ENCODE measurements around the gene HDAC1. TPM values are rescaled to one million over a fixed set of nuclear protein-coding genes. Genes with fewer than 3 reads are reported as not detected.
A peak's percentile ranks its signal among the peaks of the same experiment; 100 is the strongest.

The HDAC1 gene
- total RNA-seq, 4 donors from 2014 or later, result 40.4 to 51.6 (median 47.1) TPM

DNA sequence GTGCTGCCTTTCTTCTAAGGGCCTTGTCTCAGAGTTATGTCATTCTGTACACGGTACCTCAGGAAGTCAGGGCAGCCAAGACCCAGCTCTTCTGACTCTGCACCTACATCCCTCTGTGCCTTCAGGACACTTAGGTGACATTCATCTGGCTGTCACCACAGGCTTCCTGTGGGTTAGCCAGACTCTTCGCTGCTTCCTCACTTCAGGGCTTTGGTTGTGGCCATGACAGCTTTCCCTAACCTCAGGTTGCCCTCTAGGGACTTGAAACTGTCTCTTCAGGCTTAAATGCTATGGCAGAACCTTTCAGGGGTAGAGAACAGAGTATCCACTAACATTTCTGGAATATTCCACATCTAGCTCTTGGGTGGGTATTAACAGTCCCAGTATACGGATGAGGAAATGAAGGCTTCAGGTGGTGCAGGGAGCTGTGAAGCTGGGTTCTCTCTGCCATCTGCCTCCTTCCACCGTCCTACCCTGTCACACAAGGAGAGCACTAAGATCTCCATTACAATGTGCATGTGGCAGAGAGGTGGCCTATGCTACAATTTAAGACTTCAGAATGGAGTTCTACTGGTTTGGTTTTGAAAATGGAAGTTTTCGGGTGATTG is 80.4 kb downstream of the HDAC1 start:
- Histone ChIP-seq H3K27me3 (no peaks in the 10 kb centered on the region), H3K27ac (no peak overlapping the region), H3K4me3 (no peak overlapping the region), H3K36me3 (peaks cover 2 to 96% (median 7%) of the 10 kb centered on the region in 3 donors), H3K4me1 (no peaks in the 10 kb centered on the region), H3K9me3 (no peaks in the 10 kb centered on the region)
- 78 to 87% methylated on average over 5 of the region's 5 CpGs for WGBS, 2 donors
- no peak for TF ChIP-seq POLR2A (IDR thresholded peaks at IDR 0.05)
- no peak for TF ChIP-seq EP300 (IDR thresholded peaks at IDR 0.05)
- TF ChIP-seq, protein P1, sequence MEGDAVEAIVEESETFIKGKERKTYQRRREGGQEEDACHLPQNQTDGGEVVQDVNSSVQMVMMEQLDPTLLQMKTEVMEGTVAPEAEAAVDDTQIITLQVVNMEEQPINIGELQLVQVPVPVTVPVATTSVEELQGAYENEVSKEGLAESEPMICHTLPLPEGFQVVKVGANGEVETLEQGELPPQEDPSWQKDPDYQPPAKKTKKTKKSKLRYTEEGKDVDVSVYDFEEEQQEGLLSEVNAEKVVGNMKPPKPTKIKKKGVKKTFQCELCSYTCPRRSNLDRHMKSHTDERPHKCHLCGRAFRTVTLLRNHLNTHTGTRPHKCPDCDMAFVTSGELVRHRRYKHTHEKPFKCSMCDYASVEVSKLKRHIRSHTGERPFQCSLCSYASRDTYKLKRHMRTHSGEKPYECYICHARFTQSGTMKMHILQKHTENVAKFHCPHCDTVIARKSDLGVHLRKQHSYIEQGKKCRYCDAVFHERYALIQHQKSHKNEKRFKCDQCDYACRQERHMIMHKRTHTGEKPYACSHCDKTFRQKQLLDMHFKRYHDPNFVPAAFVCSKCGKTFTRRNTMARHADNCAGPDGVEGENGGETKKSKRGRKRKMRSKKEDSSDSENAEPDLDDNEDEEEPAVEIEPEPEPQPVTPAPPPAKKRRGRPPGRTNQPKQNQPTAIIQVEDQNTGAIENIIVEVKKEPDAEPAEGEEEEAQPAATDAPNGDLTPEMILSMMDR (IDR thresholded peaks at IDR 0.05), result no peak
- no peak for DNase-seq (ENCODE audit: low spot score in 2 of 2)

- Histone ChIP-seq H3K27ac (no peak overlapping the region), H3K9me3 (no peaks in the 10 kb centered on the region), H3K27me3 (no peaks in the 10 kb centered on the region), H3K4me3 (no peak overlapping the region), H3K4me1 (no peaks in the 10 kb centered on the region), H3K36me3 (peaks cover 2 to 96% (median 21%) of the 10 kb centered on the region in 3 donors)
- no peak for DNase-seq (ENCODE audit: low spot score in 2 of 2)
- TF ChIP-seq EP300 (IDR thresholded peaks at IDR 0.05) (no peak), POLR2A (IDR thresholded peaks at IDR 0.05) (no peak)
- TF ChIP-seq, protein P1 (IDR thresholded peaks at IDR 0.05), result no peak
- 50 to 61% methylated on average over 1 of the region's 1 CpG for WGBS, 2 donors
Observed at GRCh38 chr1:32373996-32374592, 82.2 kb downstream of the HDAC1 start.

GRCh38 chr1:32376199-32376598 is 84.3 kb downstream of the HDAC1 start:
- TF ChIP-seq, protein P1 (IDR thresholded peaks at IDR 0.05), result no peak
- TF ChIP-seq POLR2A (IDR thresholded peaks at IDR 0.05) (no peak), EP300 (IDR thresholded peaks at IDR 0.05) (no peak)
- H3K27ac ChIP-seq, result no peak overlapping the region
- no peaks in the 10 kb centered on the region for H3K27me3 ChIP-seq
- H3K36me3 ChIP-seq, result peaks cover 2 to 99% (median 27%) of the 10 kb centered on the region in 3 donors
- H3K4me3 ChIP-seq, result no peak overlapping the region
- 92 to 96% methylated on average over 9 to 11 of the region's 11 CpGs for whole genome bisulfite sequencing, 2 donors
- H3K9me3 ChIP-seq, result no peaks in the 10 kb centered on the region
- H3K4me1 ChIP-seq, result peaks cover 0 to 11% (median 0%) of the 10 kb centered on the region in 4 donors
- no peak for DNase-seq (ENCODE audit: low spot score in 2 of 2)

DNA sequence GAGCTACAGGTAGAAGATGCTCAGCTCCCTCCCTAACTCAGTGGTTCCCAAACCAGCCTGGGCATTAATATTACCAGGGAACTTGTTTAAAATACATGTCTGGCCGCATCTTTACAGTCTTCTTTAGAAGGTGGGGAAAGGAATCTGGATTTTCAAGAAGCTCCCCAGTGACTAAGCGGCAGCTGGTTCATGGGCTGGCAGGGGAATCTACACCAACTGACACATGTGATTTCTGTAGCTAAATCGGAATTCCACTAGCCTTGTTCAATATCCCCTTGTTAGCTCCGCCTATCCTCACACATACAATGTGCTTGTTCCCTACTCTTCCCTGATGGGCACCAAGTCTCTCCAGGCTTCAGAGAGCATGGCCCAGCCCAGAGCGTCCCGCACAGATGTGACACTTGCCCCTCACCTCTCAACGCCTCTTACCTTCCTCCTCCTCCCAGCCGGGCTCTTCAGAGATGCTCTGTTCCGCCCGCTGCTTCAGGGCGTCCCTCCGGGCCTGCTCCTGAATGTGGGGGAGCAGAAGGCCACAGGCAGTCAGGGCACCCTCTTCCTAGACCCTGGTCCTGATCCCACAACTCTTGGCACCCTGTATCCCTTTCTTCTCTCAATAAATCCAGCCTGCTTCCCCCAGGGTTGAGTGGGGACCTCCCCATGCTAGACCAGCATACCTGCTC is 85.8 kb downstream of the HDAC1 start:
- peaks cover 0 to 11% (median 0%) of the 10 kb centered on the region in 4 donors for H3K4me1 ChIP-seq
- WGBS, 2 donors, result 85 to 92% methylated on average over 12 of the region's 12 CpGs
- DNase-seq (ENCODE audit: low spot score in 2 of 2), result no peak
- H3K4me3 ChIP-seq, result no peak overlapping the region
- H3K36me3 ChIP-seq, result peaks cover 2 to 100% (median 35%) of the 10 kb centered on the region in 3 donors
- TF ChIP-seq POLR2A (IDR thresholded peaks at IDR 0.05) (no peak), EP300 (IDR thresholded peaks at IDR 0.05) (no peak)
- TF ChIP-seq, protein P1 (IDR thresholded peaks at IDR 0.05), result no peak
- no peaks in the 10 kb centered on the region for H3K9me3 ChIP-seq
- no peak overlapping the region for H3K27ac ChIP-seq
- H3K27me3 ChIP-seq, result no peaks in the 10 kb centered on the region

DNA sequence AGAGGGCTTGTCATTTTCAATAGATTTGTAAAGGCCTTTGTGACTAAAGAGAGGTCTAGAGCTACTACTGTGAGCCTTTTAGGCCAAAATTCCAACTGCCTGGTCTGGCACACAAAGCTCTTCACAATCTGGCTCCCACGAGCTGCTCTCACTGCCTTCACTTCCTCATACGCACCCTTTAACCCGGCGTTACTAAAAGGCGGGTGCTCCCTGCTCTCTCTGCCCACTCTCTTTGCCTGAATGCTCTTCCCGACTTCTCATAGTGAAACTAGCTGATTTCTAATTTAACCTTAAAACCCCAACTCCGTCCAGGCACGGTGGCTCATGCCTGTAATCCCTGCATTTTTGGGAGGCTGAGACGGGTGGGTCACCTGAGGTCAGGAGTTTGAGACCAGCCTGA is 88.2 kb downstream of the HDAC1 start:
- TF ChIP-seq, protein P1 (IDR thresholded peaks at IDR 0.05), result no peak
- TF ChIP-seq POLR2A (IDR thresholded peaks at IDR 0.05) (no peak), EP300 (IDR thresholded peaks at IDR 0.05) (peak in 1 of 2 donors; percentile 8)
- 56 to 62% methylated on average over 9 of the region's 9 CpGs for WGBS, 2 donors
- Histone ChIP-seq H3K27me3 (no peaks in the 10 kb centered on the region), H3K4me3 (no peak overlapping the region), H3K36me3 (peaks cover 2 to 100% (median 35%) of the 10 kb centered on the region in 3 donors), H3K27ac (peak overlapping the region in 2 of 4 donors; percentile 55 to 70), H3K4me1 (peaks cover 0 to 11% (median 0%) of the 10 kb centered on the region in 4 donors), H3K9me3 (no peaks in the 10 kb centered on the region)
- DNase-seq (ENCODE audit: low spot score in 2 of 2), result no peak
